A549 (cell line): ENCODE data around the gene GRIN2B.

Source experiments
- POLR2A ChIP-seq: IDR thresholded peaks from 2 replicates; pipeline ENCODE4 v1.6.1; 2012; ENCODE audit warnings: mild to moderate bottlenecking, low read length
- REST ChIP-seq: fragments of 200-600 bp; sonication (generic); IDR thresholded peaks from 2 replicates; pipeline ENCODE4 v1.6.1; 2016; ENCODE audit warnings: antibody characterized with exemption, mild to moderate bottlenecking, moderate library complexity

DNA sequence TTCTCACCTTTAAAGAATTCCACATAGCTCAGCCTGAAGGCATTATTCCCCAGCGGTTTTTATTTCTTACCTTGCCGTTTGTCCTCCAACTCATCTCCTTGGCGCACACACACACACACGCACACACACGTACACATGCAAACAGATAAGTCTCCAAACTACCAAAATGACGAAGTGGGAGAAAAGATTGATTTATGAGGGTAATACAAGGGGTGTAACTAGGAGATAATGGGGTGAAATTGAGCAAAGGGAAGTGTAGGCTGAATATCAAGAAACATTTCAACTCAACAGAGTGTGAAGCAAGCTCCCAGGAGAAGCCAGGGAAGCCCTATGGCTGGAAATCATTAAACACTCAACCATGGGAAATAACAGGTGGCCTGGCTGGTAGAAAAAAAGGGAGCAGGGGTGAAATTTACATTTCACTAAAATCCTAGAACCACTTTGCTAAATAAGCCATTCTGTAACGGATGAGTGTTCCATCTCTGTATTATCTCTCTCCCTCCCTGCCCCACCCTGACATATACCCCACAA is 41.0 kb downstream of the GRIN2B start:
- TF ChIP-seq POLR2A (no peak), REST (no peak)
